ENCODE results near the gene SOX10. TPM values are rescaled to one million over a fixed set of nuclear protein-coding genes. Genes with fewer than 3 reads are reported as not detected.

SOX10 gene
- total RNA-seq, 2 donors from 2014 or later = 1.5 to 7.0 TPM

GRCh38 chr22:37924386-37925065 is 59.8 kb downstream of the SOX10 start:
- no peak overlapping the region for H3K27ac ChIP-seq

DNA sequence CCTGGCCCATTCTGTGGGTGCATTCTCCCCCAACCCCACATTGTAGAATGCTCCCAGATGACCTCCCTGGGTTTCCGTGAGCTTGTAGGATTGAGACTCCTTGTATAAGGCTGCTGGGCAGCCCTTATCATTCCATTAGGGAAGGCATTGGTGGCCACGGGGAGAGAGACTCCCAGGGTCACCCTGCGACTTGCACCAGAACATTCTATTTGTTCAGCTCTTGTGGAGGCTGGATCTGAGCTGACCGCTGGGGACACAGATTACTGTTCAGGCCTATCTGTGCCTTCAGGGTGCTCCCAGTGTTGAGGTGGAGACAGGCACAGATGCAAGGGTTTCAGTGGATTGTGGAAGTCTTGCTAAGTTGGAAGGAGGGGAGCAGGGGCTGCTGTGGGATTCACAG is 60.4 kb downstream of the SOX10 start:
- Histone ChIP-seq H3K27me3 (no peaks in the 10 kb centered on the region), H3K4me3 (no peak overlapping the region), H3K9me3 (no peaks in the 10 kb centered on the region), H3K36me3 (peaks cover 53% of the 10 kb centered on the region), H3K4me1 (no peaks in the 10 kb centered on the region), H3K27ac (no peak overlapping the region)
- TF ChIP-seq, protein P1, sequence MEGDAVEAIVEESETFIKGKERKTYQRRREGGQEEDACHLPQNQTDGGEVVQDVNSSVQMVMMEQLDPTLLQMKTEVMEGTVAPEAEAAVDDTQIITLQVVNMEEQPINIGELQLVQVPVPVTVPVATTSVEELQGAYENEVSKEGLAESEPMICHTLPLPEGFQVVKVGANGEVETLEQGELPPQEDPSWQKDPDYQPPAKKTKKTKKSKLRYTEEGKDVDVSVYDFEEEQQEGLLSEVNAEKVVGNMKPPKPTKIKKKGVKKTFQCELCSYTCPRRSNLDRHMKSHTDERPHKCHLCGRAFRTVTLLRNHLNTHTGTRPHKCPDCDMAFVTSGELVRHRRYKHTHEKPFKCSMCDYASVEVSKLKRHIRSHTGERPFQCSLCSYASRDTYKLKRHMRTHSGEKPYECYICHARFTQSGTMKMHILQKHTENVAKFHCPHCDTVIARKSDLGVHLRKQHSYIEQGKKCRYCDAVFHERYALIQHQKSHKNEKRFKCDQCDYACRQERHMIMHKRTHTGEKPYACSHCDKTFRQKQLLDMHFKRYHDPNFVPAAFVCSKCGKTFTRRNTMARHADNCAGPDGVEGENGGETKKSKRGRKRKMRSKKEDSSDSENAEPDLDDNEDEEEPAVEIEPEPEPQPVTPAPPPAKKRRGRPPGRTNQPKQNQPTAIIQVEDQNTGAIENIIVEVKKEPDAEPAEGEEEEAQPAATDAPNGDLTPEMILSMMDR (IDR thresholded peaks at IDR 0.05) = no peak
- DNase-seq (ENCODE audit: low spot score) = no peak

More at GRCh38 chr22:37924386-37925065, 59.8 kb downstream of the SOX10 start:
- Histone ChIP-seq H3K27me3 (no peaks in the 10 kb centered on the region), H3K36me3 (peaks cover 56% of the 10 kb centered on the region), H3K9me3 (no peaks in the 10 kb centered on the region), H3K4me3 (no peak overlapping the region), H3K4me1 (no peaks in the 10 kb centered on the region)
- no peak for DNase-seq (ENCODE audit: low spot score)
- TF ChIP-seq, protein P1 (IDR thresholded peaks at IDR 0.05) = no peak

Small RNAs within 50 kb of the gene (microRNA-seq; reads per million reads assigned to microRNA genes)
- gene MIR4534 (ENCODE audit: borderline number of aligned reads in 2 of 2, borderline replicate concordance in 1 of 2) = 0 reads per million in 2 donors
- gene MIR6820 (ENCODE audit: borderline number of aligned reads in 2 of 2, borderline replicate concordance in 1 of 2) = 0.71 reads per million in 2 donors

Other genes with a start within 250 kb of the SOX10 start
- 10 to 100 TPM; 15.7 to 34.2 TPM for gene GCAT, start 176.6 kb downstream of the SOX10 start, total RNA-seq
- gene GALR3, start 161.2 kb downstream of the SOX10 start, total RNA-seq = not detected
- gene ANKRD54, start 140.2 kb downstream of the SOX10 start, total RNA-seq = 10 to 100 TPM; 17.8 to 18.5 TPM
- gene EIF3L, start 135.1 kb downstream of the SOX10 start, total RNA-seq = 100 to 1,000 TPM; 193 to 284 TPM
- gene MICALL1, start 78.3 kb downstream of the SOX10 start, total RNA-seq = 10 to 100 TPM; 16.9 TPM
- under 1 TPM in 1 of 2 donors, not detected in 1; 0.39 TPM for gene C22orf23, start 31.0 kb downstream of the SOX10 start, total RNA-seq
- 10 to 100 TPM; 53.2 to 62.1 TPM for gene POLR2F, start 30.9 kb downstream of the SOX10 start, total RNA-seq
- 10 to 100 TPM; 33.1 to 36.0 TPM for gene PICK1, start 72.8 kb upstream of the SOX10 start, total RNA-seq
- gene SLC16A8, start 99.6 kb upstream of the SOX10 start, total RNA-seq = under 1 TPM in 1 of 2 donors, not detected in 1; 0.28 TPM
- gene BAIAP2L2, start 126.1 kb upstream of the SOX10 start, total RNA-seq = under 1 TPM in 1 of 2 donors, not detected in 1; 0.63 TPM
- 10 to 100 TPM in 1 of 2 donors, 1 to 10 TPM in 1; 9.0 to 15.6 TPM for gene PLA2G6, start 197.3 kb upstream of the SOX10 start, total RNA-seq
- 10 to 100 TPM; 24.8 to 43.5 TPM for gene MAFF, start 217.4 kb upstream of the SOX10 start, total RNA-seq